GM18519 (cell line): ENCODE measurements around the gene LEFTY1.
"Not testable (repeated sequence)": the region's sequence is repeated elsewhere in the genome, so short reads cannot be mapped to it uniquely, and the experiment has no call there.

Experiments
- ATAC-seq: cut with Tn5 transposase; IDR thresholded peaks from one replicate; pipeline ENCODE4 v1.9.1; 2021; ENCODE audit warnings: mild to moderate bottlenecking, moderate library complexity; ENCODE audit not compliant: unreplicated experiment, low FRiP score

The LEFTY1 gene

DNA sequence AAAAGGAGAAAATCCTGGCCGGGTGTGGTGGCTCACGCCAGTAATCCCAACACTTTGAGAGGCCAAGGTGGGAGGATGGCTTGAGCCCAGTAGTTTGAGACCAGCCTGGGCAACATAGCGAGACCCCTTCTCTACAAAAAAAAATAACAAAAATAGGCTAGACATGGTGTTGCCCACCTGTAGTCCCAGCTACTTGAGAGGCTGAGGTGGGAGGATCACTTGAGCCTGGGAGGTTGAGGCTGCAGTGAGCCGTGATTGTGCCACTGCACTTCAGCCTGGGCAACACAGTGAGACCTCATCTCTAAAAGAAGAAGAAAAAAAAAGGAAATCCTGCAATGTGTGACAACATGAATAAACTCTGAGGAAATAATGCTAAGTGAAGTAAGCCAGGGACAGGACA lies 52.6 kb downstream of the LEFTY1 start:
- ATAC-seq, result not testable (repeated sequence)
